T-cell (primary cell): ENCODE results near the gene CCDC74B. TPM values are rescaled to one million over a fixed set of nuclear protein-coding genes. Genes with fewer than 3 reads are reported as not detected.
"Not testable (repeated sequence)": the region's sequence is repeated elsewhere in the genome, so short reads cannot be mapped to it uniquely, and the experiment has no call there.

ENCODE experiments used
- ATAC-seq, 4 experiments: fragments of 200-7000 bp in 3 of 4; fragments of 150-1000 bp in 1 of 4; cut with Tn5 transposase; replicated peaks in 1 of 4; 1 replicate in 3 of 4; 2 replicates in 1 of 4; pipeline ENCODE4 v1.10.0; 2021; ENCODE audit warnings: moderate library complexity in 3 of 4, mild to moderate bottlenecking in 2 of 4, moderate number of reproducible peaks in 1 of 4
- CTCF ChIA-PET, 2 donors: fragments of 300-600 bp; sonication (Branson Sonifier 250); formaldehyde crosslinking; loops; one replicate each; lab custom pipeline; 2022; ENCODE audit warnings: antibody characterized with exemption in 2 of 2; lab: Charles Lee
- POLR2A ChIA-PET, 2 donors: fragments of 300-600 bp; sonication (Branson Sonifier 250); formaldehyde crosslinking; loops; one replicate each; lab custom pipeline; 2022; ENCODE audit warnings: antibody characterized with exemption in 2 of 2; lab: Charles Lee
- DNase-seq, 35 experiments: peaks; one replicate each; pipeline versions ENCODE4 v3.0.0 to v3.0.0-alpha.2; 2013 to 2023
- H3K27ac ChIP-seq: one replicate; pipeline ENCODE4 v1.5.1; 2013; ENCODE audit warnings: low read length
- H3K27me3 ChIP-seq, 2 experiments: replicated peaks in 1 of 2; 1 replicate in 1 of 2; 2 replicates in 1 of 2; pipeline versions ENCODE4 v1.6.1 to v1.7.0; 2013; ENCODE audit warnings: low read length in 1 of 2, mixed read lengths in 1 of 2; ENCODE audit not compliant: control insufficient read depth in 2 of 2, insufficient read depth in 2 of 2; ENCODE audit errors: extremely low read depth in 1 of 2
- H3K36me3 ChIP-seq, 2 donors: 1 replicate in 1 of 2; 2 replicates in 1 of 2; pipeline versions ENCODE4 v1.6.1 to v1.7.0; 2013; ENCODE audit warnings: low read length in 1 of 2; ENCODE audit not compliant: control insufficient read depth in 2 of 2, insufficient read depth in 1 of 2; ENCODE audit errors: extremely low read depth in 1 of 2
- H3K4me1 ChIP-seq, 2 experiments: 1 replicate in 1 of 2; 2 replicates in 1 of 2; pipeline versions ENCODE4 v1.6.1 to v1.7.0; 2013; ENCODE audit warnings: low read length in 2 of 2, mixed read lengths in 1 of 2; ENCODE audit not compliant: insufficient read depth in 2 of 2, control insufficient read depth in 1 of 2; ENCODE audit errors: extremely low read depth in 1 of 2
- H3K4me3 ChIP-seq, 2 donors: 1 replicate in 1 of 2; 2 replicates in 1 of 2; pipeline versions ENCODE4 v1.5.1 to v1.7.0; 2013; ENCODE audit warnings: mild to moderate bottlenecking in 2 of 2, low read length in 1 of 2, moderate library complexity in 1 of 2; ENCODE audit not compliant: control insufficient read depth in 1 of 2; ENCODE audit errors: extremely low read depth in 1 of 2
- H3K9me3 ChIP-seq: 2 replicates; pipeline ENCODE4 v1.7.0; 2013
- H3K27ac Mint-ChIP-seq, 2 donors: one replicate each; pipeline ENCODE4 v1.8.0; 2020 to 2021; ENCODE audit warnings: mild to moderate bottlenecking in 2 of 2, mixed read lengths in 2 of 2
- H3K27me3 Mint-ChIP-seq, 2 donors: one replicate each; pipeline ENCODE4 v1.8.0; 2021 to 2022; ENCODE audit warnings: mixed read lengths in 2 of 2
- H3K36me3 Mint-ChIP-seq: one replicate; pipeline ENCODE4 v1.8.0; 2021; ENCODE audit warnings: mixed read lengths
- H3K4me1 Mint-ChIP-seq, 3 donors: one replicate each; pipeline ENCODE4 v1.8.0; 2020 to 2022; ENCODE audit warnings: mixed read lengths in 3 of 3, mild to moderate bottlenecking in 1 of 3
- H3K4me3 Mint-ChIP-seq, 3 donors: one replicate each; pipeline ENCODE4 v1.8.0; 2020 to 2022; ENCODE audit warnings: mild to moderate bottlenecking in 3 of 3, mixed read lengths in 3 of 3, moderate library complexity in 3 of 3
- H3K9me3 Mint-ChIP-seq, 3 donors: one replicate each; pipeline ENCODE4 v1.8.0; 2020 to 2022; ENCODE audit warnings: mixed read lengths in 3 of 3
- WGBS: methylation state at CpG from one replicate; pipeline ENCODE4 v1.1.5; 2013; ENCODE audit warnings: missing lambda C conversion rate; ENCODE audit not compliant: insufficient coverage; 5-methylcytosine and 5-hydroxymethylcytosine counted together
- total RNA-seq, 35 experiments: library from RNA in 6 of 35; stranded (reverse) in 6 of 35; fragments of 120-200 nt in 1 of 35; gene quantifications; one replicate each; pipeline versions ENCODE4 v1.2.1 to v1.2.4 and lab custom pipeline; 2013 to 2026

Gene CCDC74B
- total RNA-seq, 5 donors from 2014 or later (not counting 1 experiment from before 2014, with no cell fraction given), result 0.42 to 2.0 (median 0.78) TPM; not detected in 1

DNA sequence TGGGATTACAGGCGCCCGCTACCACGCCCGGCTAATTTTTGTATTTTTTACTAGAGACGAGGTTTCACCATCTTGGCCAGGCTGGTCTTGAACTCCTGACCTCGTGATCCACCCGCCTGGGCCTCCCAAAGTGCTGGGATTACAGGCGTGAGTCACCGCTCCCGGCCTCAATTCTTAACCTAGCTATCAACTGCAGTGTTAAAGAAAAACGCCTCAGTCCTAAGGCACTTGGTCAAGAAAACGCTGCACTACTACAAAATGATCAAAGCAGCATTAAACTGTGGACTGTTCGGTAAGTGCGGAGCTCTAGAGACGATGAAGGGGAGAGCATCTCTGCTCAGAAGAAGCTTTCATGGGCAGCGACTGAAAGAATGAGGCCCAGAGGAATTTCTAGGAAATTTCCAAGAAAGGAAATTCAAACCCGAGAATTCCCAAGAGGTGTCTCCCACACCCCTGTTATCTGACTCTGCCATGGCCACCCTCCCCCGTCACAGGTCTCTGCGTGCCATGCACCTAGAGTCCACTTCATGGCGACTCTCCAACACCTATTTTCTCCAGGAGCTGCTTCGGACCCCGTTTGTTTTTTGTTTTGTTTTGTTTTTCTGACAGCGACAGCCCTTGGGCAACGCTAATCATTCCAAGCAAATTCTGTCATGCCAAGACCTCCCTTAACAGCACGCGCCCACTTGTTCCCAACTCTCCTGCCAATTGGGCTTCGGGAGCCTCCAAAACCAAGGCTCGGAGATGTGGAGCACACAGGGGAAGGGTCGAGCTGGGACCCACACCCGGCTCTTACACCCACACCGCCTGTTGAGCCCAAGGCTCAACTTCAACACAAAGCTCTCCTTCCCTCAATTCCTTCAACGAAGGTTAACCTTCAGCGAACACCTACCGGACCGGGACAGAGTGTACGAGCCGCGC lies 35.8 kb upstream of the CCDC74B start:
- not testable (repeated sequence) for H3K9me3 Mint-ChIP-seq, H3K36me3 Mint-ChIP-seq

DNA sequence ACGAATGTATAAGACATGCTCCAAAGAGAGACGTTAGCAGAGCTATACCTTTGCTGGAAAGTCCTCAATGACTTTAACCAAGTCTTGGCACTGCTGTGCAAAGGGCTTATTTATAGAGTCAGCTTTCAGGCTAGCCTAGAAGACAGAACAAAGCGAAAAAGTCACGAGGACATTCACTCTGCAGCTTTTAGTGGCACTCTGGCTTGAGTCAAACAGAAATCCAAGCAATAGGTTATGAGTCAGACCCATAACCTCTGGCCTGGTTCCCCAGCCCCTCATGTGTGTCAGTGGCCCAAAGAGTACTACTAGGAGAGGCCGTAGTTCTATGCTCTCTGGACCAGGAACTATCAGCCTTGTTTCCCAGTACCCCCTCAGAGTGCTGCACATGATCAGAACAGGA lies 30.0 kb upstream of the CCDC74B start:
- H3K36me3 Mint-ChIP-seq, result peaks cover 30% of the 10 kb centered on the region
- 65% methylated on average over 4 of the region's 5 CpGs for WGBS
- H3K27ac ChIP-seq, H3K9me3 ChIP-seq, H3K4me3 Mint-ChIP-seq, H3K27me3 ChIP-seq, DNase-seq, POLR2A ChIA-PET, H3K9me3 Mint-ChIP-seq, H3K4me1 ChIP-seq, H3K4me3 ChIP-seq, ATAC-seq, H3K27ac Mint-ChIP-seq, H3K27me3 Mint-ChIP-seq: not testable (repeated sequence)
- H3K4me1 Mint-ChIP-seq, result peaks cover 6 to 10% (median 9%) of the 10 kb centered on the region in 3 donors
- H3K36me3 ChIP-seq, result peaks cover 10 to 47% of the 10 kb centered on the region in 2 donors
- CTCF ChIA-PET, result interaction anchor here in 1 of 2 donors (0.6 kb wide), 1 partner anchor 698 kb away, joined by 3 read pairs; no protein-coding TSS in a partner anchor

More for the DNA sequence above, 35.8 kb upstream of the CCDC74B start:
- Mint-ChIP-seq H3K27ac (peak overlapping the region; percentile 92 to 95), H3K4me1 (peaks cover 18 to 33% (median 29%) of the 10 kb centered on the region in 3 donors), H3K4me3 (peak overlapping the region; percentile 89 to 92 (median 89))
- not testable (repeated sequence) for DNase-seq, H3K27me3 Mint-ChIP-seq, H3K9me3 ChIP-seq, ATAC-seq, H3K27me3 ChIP-seq
- H3K36me3 ChIP-seq, result peaks cover 0 to 12% of the 10 kb centered on the region in 2 donors
- 25% methylated on average over 33 of the region's 38 CpGs for WGBS
- ChIA-PET CTCF (interaction anchor here (0.6 to 2.2 kb wide), 11 partner anchors 12 to 308 kb away, joined by 3 to 51 read pairs (median 5); partner anchors contain the start of gene IMP4 (in 1 of the 2)), POLR2A (interaction anchor here (0.6 to 1.4 kb wide), 6 partner anchors 146 to 899 kb away, joined by 3 to 14 read pairs (median 6); partner anchors contain the start of gene IMP4 (in 1 of the 2))
- H3K27ac ChIP-seq, result peak overlapping the region; percentile 88
- H3K4me1 ChIP-seq, result peaks cover 8 to 34% of the 10 kb centered on the region in 2 experiments
- peak overlapping the region; percentile 66 to 78 for H3K4me3 ChIP-seq

DNA sequence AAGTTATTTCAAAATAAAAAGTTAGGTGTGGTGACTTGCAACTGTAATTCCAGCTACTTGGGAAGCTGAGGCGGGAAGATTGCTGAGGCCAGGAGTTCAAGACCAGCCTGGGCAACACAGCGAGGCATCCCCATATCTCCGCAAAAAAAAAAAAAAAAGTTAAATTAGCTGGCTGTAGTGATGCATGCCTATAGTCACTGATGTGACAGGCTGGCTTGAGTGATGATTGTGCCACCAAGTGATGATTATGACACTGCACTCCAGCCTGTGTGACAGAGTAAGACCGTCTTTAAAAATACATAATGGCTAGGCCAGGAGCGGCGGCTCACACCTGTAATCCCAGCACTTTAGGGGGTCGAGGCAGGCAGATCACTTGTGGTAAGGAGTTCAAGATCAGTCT lies 25.0 kb upstream of the CCDC74B start:
- ChIA-PET CTCF (interaction anchor here in 1 of 2 donors (0.6 kb wide), 1 partner anchor 165 kb away, joined by 3 read pairs; no protein-coding TSS in a partner anchor), POLR2A (interaction anchor here in 1 of 2 donors (0.7 kb wide), 1 partner anchor 761 kb away, joined by 4 read pairs; no protein-coding TSS in a partner anchor)
- no peaks in the 10 kb centered on the region for H3K27me3 Mint-ChIP-seq
- Histone ChIP-seq H3K9me3 (no peaks in the 10 kb centered on the region), H3K27me3 (no peaks in the 10 kb centered on the region), H3K4me1 (no peaks in the 10 kb centered on the region), H3K27ac (no peak overlapping the region), H3K4me3 (no peak overlapping the region), H3K36me3 (peaks cover 15 to 60% of the 10 kb centered on the region in 2 donors)
- peaks cover 40% of the 10 kb centered on the region for H3K36me3 Mint-ChIP-seq
- no peak overlapping the region for H3K27ac Mint-ChIP-seq
- no peaks in the 10 kb centered on the region for H3K4me1 Mint-ChIP-seq
- DNase-seq, result no peak
- ATAC-seq, result no peak
- no peaks in the 10 kb centered on the region for H3K9me3 Mint-ChIP-seq
- H3K4me3 Mint-ChIP-seq, result no peak overlapping the region
- WGBS, result 100% methylated on average over 1 of the region's 7 CpGs

DNA sequence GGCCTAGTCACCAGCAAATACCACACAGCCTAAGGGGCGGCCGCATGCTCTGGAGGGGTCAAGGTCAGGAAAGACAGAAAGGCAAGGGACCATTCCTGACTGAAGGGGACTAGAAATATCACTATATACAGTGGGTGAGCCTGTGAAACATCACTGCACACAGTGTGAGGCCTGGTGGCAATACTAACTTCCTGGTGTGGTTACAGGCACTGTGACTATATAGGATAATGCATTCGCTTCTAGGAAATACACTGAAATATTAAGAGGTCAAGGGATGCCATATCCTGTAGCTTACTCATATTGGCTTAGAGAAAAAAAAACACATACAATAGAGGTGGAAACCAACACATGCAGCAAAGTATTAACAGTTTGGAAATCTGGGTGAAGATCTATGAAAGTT lies 24.3 kb upstream of the CCDC74B start:
- ChIA-PET CTCF (interaction anchor here in 1 of 2 donors (0.6 kb wide), 1 partner anchor 166 kb away, joined by 3 read pairs; no protein-coding TSS in a partner anchor), POLR2A (interaction anchor here in 1 of 2 donors (0.7 kb wide), 1 partner anchor 762 kb away, joined by 4 read pairs; no protein-coding TSS in a partner anchor)
- H3K36me3 Mint-ChIP-seq, result peaks cover 46% of the 10 kb centered on the region
- not testable (repeated sequence) for H3K4me3 Mint-ChIP-seq, H3K27me3 ChIP-seq, H3K4me1 Mint-ChIP-seq, H3K9me3 ChIP-seq, H3K9me3 Mint-ChIP-seq, H3K27ac ChIP-seq, H3K4me1 ChIP-seq, DNase-seq, H3K27ac Mint-ChIP-seq, H3K4me3 ChIP-seq, H3K27me3 Mint-ChIP-seq
- H3K36me3 ChIP-seq, result peaks cover 15 to 59% of the 10 kb centered on the region in 2 donors
- WGBS, result no CpG with 5 or more reads among the region's 3 CpGs
- peak in 1 of 4 experiments; percentile 56 for ATAC-seq

DNA sequence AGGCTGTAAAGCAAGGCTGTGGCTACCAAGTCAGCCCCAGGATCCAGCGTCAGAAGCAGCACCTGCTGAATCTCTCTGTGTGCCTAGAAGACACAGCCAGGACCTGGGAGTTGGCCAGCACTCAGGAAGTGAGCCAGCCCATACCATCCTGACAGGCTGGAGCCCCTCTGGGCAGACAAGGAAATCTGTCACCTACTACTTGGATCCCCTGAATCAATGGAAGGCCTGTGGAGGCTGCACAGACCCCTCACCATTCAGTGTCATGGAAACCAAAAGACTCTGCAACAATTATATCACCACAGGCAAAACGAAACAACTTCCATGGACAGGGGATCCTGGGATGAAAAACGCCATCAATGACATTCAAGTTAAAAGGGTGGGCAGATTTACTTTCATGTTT lies 21.7 kb upstream of the CCDC74B start:
- WGBS, result 100% methylated on average over 1 of the region's 3 CpGs
- H3K4me1 ChIP-seq, H3K9me3 Mint-ChIP-seq, H3K27ac ChIP-seq, H3K27me3 Mint-ChIP-seq, ATAC-seq, H3K27me3 ChIP-seq, POLR2A ChIA-PET, DNase-seq, H3K4me3 Mint-ChIP-seq, H3K9me3 ChIP-seq, H3K4me1 Mint-ChIP-seq, CTCF ChIA-PET, H3K4me3 ChIP-seq, H3K27ac Mint-ChIP-seq: not testable (repeated sequence)
- peaks cover 37% of the 10 kb centered on the region for H3K36me3 Mint-ChIP-seq
- H3K36me3 ChIP-seq, result peaks cover 4 to 58% of the 10 kb centered on the region in 2 donors

DNA sequence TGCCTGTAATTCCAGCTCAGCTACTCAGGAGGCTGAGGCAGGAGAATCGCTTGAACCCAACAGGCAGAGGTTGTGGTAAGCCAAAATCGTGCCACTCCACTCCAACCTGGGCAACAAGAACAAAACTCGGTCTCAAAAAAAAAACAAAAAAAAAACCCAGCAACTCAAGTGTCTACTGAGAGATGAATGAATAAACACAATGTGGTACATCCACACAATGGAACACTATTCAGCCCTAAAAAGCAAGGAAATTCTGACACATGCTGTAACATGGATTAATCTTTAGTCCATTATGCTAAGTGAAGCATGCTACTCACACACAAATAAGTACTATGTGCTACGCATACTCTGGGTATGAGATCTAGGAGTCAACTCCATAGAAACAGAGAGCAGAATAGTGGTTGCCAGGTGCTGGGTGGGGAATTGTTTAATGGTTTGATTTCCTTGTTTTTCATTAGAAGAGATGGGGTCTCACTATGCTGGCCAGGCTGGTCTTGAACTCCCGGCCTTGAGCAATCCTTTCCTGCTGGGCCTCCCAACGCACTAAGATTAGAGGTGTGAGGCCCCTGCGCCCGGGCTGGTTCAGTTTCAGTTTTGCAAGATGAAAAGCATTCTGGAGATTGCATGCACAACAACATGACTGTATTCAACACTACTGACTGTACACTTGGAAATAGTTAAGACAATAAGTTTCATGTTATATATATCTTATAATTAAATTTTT lies 20.5 kb upstream of the CCDC74B start:
- CTCF ChIA-PET, result no interaction called here
- H3K27ac Mint-ChIP-seq, result no peak overlapping the region
- 92% methylated on average over 2 of the region's 8 CpGs for WGBS

More for the DNA sequence above, 20.5 kb upstream of the CCDC74B start:
- Mint-ChIP-seq H3K27me3 (no peaks in the 10 kb centered on the region), H3K9me3 (no peaks in the 10 kb centered on the region), H3K4me3 (no peak overlapping the region), H3K36me3 (peaks cover 34% of the 10 kb centered on the region), H3K4me1 (no peaks in the 10 kb centered on the region)
- Histone ChIP-seq H3K9me3 (no peaks in the 10 kb centered on the region), H3K4me3 (no peak overlapping the region), H3K4me1 (no peaks in the 10 kb centered on the region), H3K27ac (no peak overlapping the region), H3K27me3 (no peaks in the 10 kb centered on the region), H3K36me3 (peaks cover 4 to 51% of the 10 kb centered on the region in 2 donors)
- POLR2A ChIA-PET, result no interaction called here
- DNase-seq (no peak), ATAC-seq (no peak)
